SKM-1 (cell line): ENCODE measurements around the gene PAX5.

ENCODE experiments used
- DNase-seq: peaks from one replicate; lab custom pipeline; 2025; ENCODE audit not compliant: unreplicated experiment; lab: John Stamatoyannopoulos, UW

PAX5 gene

GRCh38 chr9:36817160-36817834 is 216.8 kb downstream of the PAX5 start:
- no peak for DNase-seq

GRCh38 chr9:36816371-36816770 is 217.7 kb downstream of the PAX5 start:
- DNase-seq, result no peak

- DNase-seq, result no peak
These were observed 218.3 kb downstream of the PAX5 start for GRCh38 chr9:36815566-36816348.

- no peak for DNase-seq
These were observed 219.0 kb downstream of the PAX5 start for GRCh38 chr9:36815023-36815422.

- DNase-seq, result no peak
These were observed 220.9 kb downstream of the PAX5 start for GRCh38 chr9:36813154-36813553.

- DNase-seq, result no peak
These were observed 221.5 kb downstream of the PAX5 start for GRCh38 chr9:36812556-36812955.

- DNase-seq, result no peak
These were observed 225.8 kb downstream of the PAX5 start for GRCh38 chr9:36808251-36808650.

GRCh38 chr9:36803961-36804360 is 230.1 kb downstream of the PAX5 start:
- DNase-seq, result no peak

GRCh38 chr9:36802201-36802920 is 231.7 kb downstream of the PAX5 start:
- no peak for DNase-seq

- DNase-seq, result no peak
These were observed 233.6 kb downstream of the PAX5 start for GRCh38 chr9:36800455-36800854.

GRCh38 chr9:36798350-36799065 is 235.6 kb downstream of the PAX5 start:
- DNase-seq, result no peak

GRCh38 chr9:36797471-36798220 is 236.4 kb downstream of the PAX5 start:
- no peak for DNase-seq

GRCh38 chr9:36796671-36797419 is 237.2 kb downstream of the PAX5 start:
- DNase-seq, result no peak

- no peak for DNase-seq
These were observed 239.6 kb downstream of the PAX5 start for GRCh38 chr9:36794461-36794860.

GRCh38 chr9:36793277-36793676 is 240.8 kb downstream of the PAX5 start:
- no peak for DNase-seq

- no peak for DNase-seq
These were observed 242.7 kb downstream of the PAX5 start for GRCh38 chr9:36791222-36791950.

GRCh38 chr9:36789886-36790285 is 244.2 kb downstream of the PAX5 start:
- DNase-seq, result no peak

- DNase-seq, result no peak
These were observed 245.5 kb downstream of the PAX5 start for GRCh38 chr9:36788534-36788933.

GRCh38 chr9:36787709-36788108 is 246.4 kb downstream of the PAX5 start:
- no peak for DNase-seq
